IMR-90 (cell line): ENCODE measurements around the gene NR1D1. TPM values are rescaled to one million over a fixed set of nuclear protein-coding genes. Genes with fewer than 3 reads are reported as not detected.

Experiments used
- ATAC-seq: fragments of 200-7000 bp; cut with Tn5 transposase; 2 replicates; pipeline ENCODE4 v1.9.1; 2020; ENCODE audit warnings: low read depth, mild to moderate bottlenecking, moderate library complexity
- BruUV-seq: library from RNA; stranded (reverse); fragments of 400-500 nt; replicated peaks from 2 replicates; lab custom pipeline; 2021; lab: Mats Ljungman, UMichigan
- CTCF ChIA-PET: fragments of 300-600 bp; formaldehyde crosslinking; extraction: SDS; loops from one replicate; lab custom pipeline; 2021; ENCODE audit warnings: antibody characterized with exemption; lab: Yijun Ruan, JAX
- POLR2A ChIA-PET: fragments of 300-600 bp; sonication (Branson Sonifier 250); formaldehyde crosslinking; loops from one replicate; lab custom pipeline; 2022; ENCODE audit warnings: antibody characterized with exemption; ENCODE audit not compliant: unreplicated experiment; lab: Charles Lee
- DNase-seq: peaks from one replicate; pipeline ENCODE4 v3.0.0; 2013
- H2AFZ ChIP-seq: replicated peaks from 2 replicates; pipeline ENCODE3; 2013; ENCODE audit warnings: low read length, mild to moderate bottlenecking; ENCODE audit not compliant: poor library complexity
- H2AK5ac ChIP-seq: 2 replicates; pipeline ENCODE4 v1.6.1; 2013; ENCODE audit warnings: low read depth, low read length, inconsistent platforms
- H2AK9ac ChIP-seq: replicated peaks from 2 replicates; pipeline ENCODE3; 2013; ENCODE audit warnings: mild to moderate bottlenecking, low read depth, low read length, moderate library complexity; ENCODE audit not compliant: poor library complexity
- H2BK120ac ChIP-seq: 2 replicates; pipeline ENCODE4 v1.6.1; 2013; ENCODE audit warnings: low read depth, low read length, inconsistent platforms
- H2BK15ac ChIP-seq: 3 replicates; pipeline ENCODE4 v1.6.1; 2013; ENCODE audit warnings: low read depth, low read length, inconsistent platforms
- H2BK20ac ChIP-seq: 2 replicates; pipeline ENCODE4 v1.6.1; 2013; ENCODE audit warnings: low read depth, mild to moderate bottlenecking, inconsistent platforms, low read length, moderate library complexity
- H2BK5ac ChIP-seq: 2 replicates; pipeline ENCODE4 v1.6.1; 2013; ENCODE audit warnings: mild to moderate bottlenecking, low read depth, low read length, inconsistent platforms; ENCODE audit not compliant: poor library complexity, severe bottlenecking
- H3K14ac ChIP-seq: replicated peaks from 2 replicates; pipeline ENCODE4 v1.6.1; 2013; ENCODE audit warnings: low read depth, low read length, inconsistent platforms
- H3K18ac ChIP-seq: 2 replicates; pipeline ENCODE4 v1.6.1; 2013; ENCODE audit warnings: low read depth, low read length, control low read depth
- H3K23ac ChIP-seq: 2 replicates; pipeline ENCODE4 v1.6.1; 2013; ENCODE audit warnings: low read depth, low read length, inconsistent platforms
- H3K27ac ChIP-seq: 2 replicates; pipeline ENCODE4 v1.5.1; 2013; ENCODE audit warnings: mild to moderate bottlenecking, control low read depth, low read length; ENCODE audit not compliant: insufficient read depth
- H3K27me3 ChIP-seq: 2 replicates; pipeline ENCODE4 v1.6.1; 2013; ENCODE audit warnings: low read length; ENCODE audit not compliant: control insufficient read depth, insufficient read depth
- H3K36me3 ChIP-seq: 2 replicates; pipeline ENCODE4 v1.6.1; 2013; ENCODE audit warnings: low read length, mixed read lengths; ENCODE audit not compliant: control insufficient read depth, insufficient read depth
- H3K4ac ChIP-seq: 2 replicates; pipeline ENCODE4 v1.6.1; 2013; ENCODE audit warnings: low read depth, low read length, inconsistent platforms
- H3K4me1 ChIP-seq: 2 replicates; pipeline ENCODE4 v1.6.1; 2013; ENCODE audit warnings: low read length, mixed read lengths; ENCODE audit not compliant: control insufficient read depth, insufficient read depth
- H3K4me2 ChIP-seq: 2 replicates; pipeline ENCODE4 v1.6.1; 2013; ENCODE audit warnings: low read depth, mild to moderate bottlenecking, control low read depth, low read length, moderate library complexity
- H3K4me3 ChIP-seq: 2 replicates; pipeline ENCODE4 v1.5.1; 2013; ENCODE audit warnings: low read depth, mild to moderate bottlenecking, control low read depth, low read length, moderate library complexity; ENCODE audit not compliant: insufficient read depth
- H3K56ac ChIP-seq: 2 replicates; pipeline ENCODE4 v1.6.1; 2013; ENCODE audit warnings: low read length, inconsistent platforms; ENCODE audit not compliant: insufficient read depth; ENCODE audit errors: extremely low read depth
- H3K79me1 ChIP-seq, 2 experiments: 2 replicates each; pipeline ENCODE4 v1.6.1; 2013; ENCODE audit warnings: low read length in 2 of 2, inconsistent platforms in 1 of 2, low read depth in 1 of 2
- H3K9ac ChIP-seq: 2 replicates; pipeline ENCODE4 v1.6.1; 2013; ENCODE audit warnings: low read depth, low read length, control low read depth
- H3K9me1 ChIP-seq: 2 replicates; pipeline ENCODE4 v1.6.1; 2013; ENCODE audit warnings: low read length, inconsistent platforms; ENCODE audit not compliant: insufficient read depth
- H3K9me3 ChIP-seq: 2 replicates; pipeline ENCODE4 v1.6.1; 2013; ENCODE audit warnings: low read length; ENCODE audit not compliant: control insufficient read depth, insufficient read depth
- H4K20me1 ChIP-seq: 2 replicates; pipeline ENCODE4 v1.6.1; 2013; ENCODE audit warnings: low read length, inconsistent platforms; ENCODE audit not compliant: insufficient read depth
- H4K5ac ChIP-seq: 2 replicates; pipeline ENCODE4 v1.6.1; 2013; ENCODE audit warnings: mild to moderate bottlenecking, low read depth, low read length, control low read depth
- H4K8ac ChIP-seq, 2 experiments: 2 replicates each; pipeline ENCODE4 v1.6.1; 2013; ENCODE audit warnings: low read depth in 2 of 2, low read length in 2 of 2, control low read depth in 1 of 2, inconsistent platforms in 1 of 2
- H4K91ac ChIP-seq: 2 replicates; pipeline ENCODE4 v1.6.1; 2013; ENCODE audit warnings: low read depth, low read length, inconsistent platforms; ENCODE audit not compliant: insufficient read depth
- CEBPB ChIP-seq: IDR thresholded peaks from 2 replicates; pipeline ENCODE4 v1.6.1; 2012; ENCODE audit warnings: low read depth, low read length, improper control_type of control experiment
- ELK1 ChIP-seq: fragments of 150-350 bp; IDR thresholded peaks from 2 replicates; pipeline ENCODE4 v1.6.1; 2016; ENCODE audit warnings: low read depth, mild to moderate bottlenecking, low read length, moderate library complexity, borderline replicate concordance
- FOS ChIP-seq: fragments of 150-350 bp; IDR thresholded peaks from 2 replicates; pipeline ENCODE4 v1.6.1; 2016; ENCODE audit warnings: low read depth, low read length
- NFE2L2 ChIP-seq: fragments of 150-350 bp; IDR thresholded peaks from 2 replicates; pipeline ENCODE4 v1.6.1; 2016; ENCODE audit warnings: low read depth, mild to moderate bottlenecking, low read length
- RFX5 ChIP-seq: IDR thresholded peaks from 2 replicates; pipeline ENCODE4 v1.8.0; 2012; ENCODE audit warnings: low read depth, mild to moderate bottlenecking, low read length, moderate library complexity
- SMC3 ChIP-seq: fragments of 150-350 bp; IDR thresholded peaks from 2 replicates; pipeline ENCODE4 v1.6.1; 2016; ENCODE audit warnings: low read depth, mild to moderate bottlenecking, antibody characterized with exemption, low read length, moderate library complexity
- WGBS, 2 experiments: methylation state at CpG; one replicate each; pipeline versions ENCODE4 v1.1.5 to v1.1.7; 2013; ENCODE audit warnings: missing lambda C conversion rate in 2 of 2; ENCODE audit not compliant: insufficient read length in 1 of 2; ENCODE audit errors: extremely low coverage in 2 of 2; 5-methylcytosine and 5-hydroxymethylcytosine counted together
- dilution Hi-C: fragments of 300-500 bp; cut with HindIII; formaldehyde crosslinking; loops from one replicate; pipeline ENCODE4 v1.14.3; 2018; ENCODE audit warnings: low sequenced_read_pairs; ENCODE audit not compliant: unreplicated experiment
- in situ Hi-C: fragments of 300-500 bp; cut with MboI; formaldehyde crosslinking; loops from 3 replicates; pipeline ENCODE4 v1.14.3; 2019; ENCODE audit warnings: low sequenced_read_pairs, inconsistent platforms, mixed read lengths
- intact Hi-C: fragments of 100-400 bp; cut with micrococcal nuclease; formaldehyde crosslinking; loops from 2 replicates; pipeline ENCODE4 v1.10.0; 2022
- polyA plus RNA-seq, 3 experiments: library from polyadenylated mRNA; depleted of rRNA; stranded (reverse); fragments of >200 nt; gene quantifications; 2 replicates each; pipeline ENCODE4 v1.2.3, GENCODE V29; 2012; ENCODE audit warnings: low replicate concordance in 1 of 3
- total RNA-seq: library from RNA; depleted of rRNA; stranded (reverse); fragments of >200 nt; gene quantifications from 2 replicates; pipeline ENCODE4 v1.2.3, GENCODE V29; 2012
- TF ChIP-seq, protein P1 (sequence below): fragments of 150-350 bp; IDR thresholded peaks from 2 replicates; pipeline ENCODE4 v1.6.1; 2017; ENCODE audit warnings: mild to moderate bottlenecking, antibody characterized with exemption, low read length, low read depth
- TF ChIP-seq, protein P2 (sequence below): conservative IDR thresholded peaks from 2 replicates; pipeline ENCODE4 v1.5.1; 2012; ENCODE audit warnings: mild to moderate bottlenecking, low read depth, low read length, improper control_type of control experiment

Gene NR1D1
- total and polyA plus RNA-seq, 2 of the 4 experiments (the other 2 are of a cell fraction), result 0.36 to 7.2 TPM

- no peak overlapping the region for H3K56ac ChIP-seq
- no peak overlapping the region for H3K27ac ChIP-seq
- H2BK120ac ChIP-seq, result no peak overlapping the region
- H3K4me3 ChIP-seq, result no peak overlapping the region
- ATAC-seq, result no peak
- no peaks in the 10 kb centered on the region for H3K4me1 ChIP-seq
- H2BK5ac ChIP-seq, result no peak overlapping the region
- ChIA-PET CTCF (no interaction called here), POLR2A (no interaction called here)
- peaks cover 53% of the 10 kb centered on the region for H3K36me3 ChIP-seq
- no peaks in the 10 kb centered on the region for H3K27me3 ChIP-seq
- no peak overlapping the region for H4K5ac ChIP-seq
- H3K18ac ChIP-seq, result no peak overlapping the region
- no peak overlapping the region for H2BK15ac ChIP-seq
- no peak overlapping the region for H3K23ac ChIP-seq
- DNase-seq, result no peak
- intact Hi-C loops, result no loop called here
- H3K9me3 ChIP-seq, result no peaks in the 10 kb centered on the region
- no peak overlapping the region for H3K4ac ChIP-seq
- dilution Hi-C loops, result no loop called here
- H3K14ac ChIP-seq, result no peak overlapping the region
- TF ChIP-seq NFE2L2, result no peak
- no peak for TF ChIP-seq ELK1
- TF ChIP-seq FOS, result no peak
- TF ChIP-seq, protein P1, sequence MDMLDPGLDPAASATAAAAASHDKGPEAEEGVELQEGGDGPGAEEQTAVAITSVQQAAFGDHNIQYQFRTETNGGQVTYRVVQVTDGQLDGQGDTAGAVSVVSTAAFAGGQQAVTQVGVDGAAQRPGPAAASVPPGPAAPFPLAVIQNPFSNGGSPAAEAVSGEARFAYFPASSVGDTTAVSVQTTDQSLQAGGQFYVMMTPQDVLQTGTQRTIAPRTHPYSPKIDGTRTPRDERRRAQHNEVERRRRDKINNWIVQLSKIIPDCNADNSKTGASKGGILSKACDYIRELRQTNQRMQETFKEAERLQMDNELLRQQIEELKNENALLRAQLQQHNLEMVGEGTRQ, result no peak
- no peak for TF ChIP-seq CEBPB
- no peak for TF ChIP-seq SMC3
- no peak for TF ChIP-seq RFX5
- TF ChIP-seq, protein P2, sequence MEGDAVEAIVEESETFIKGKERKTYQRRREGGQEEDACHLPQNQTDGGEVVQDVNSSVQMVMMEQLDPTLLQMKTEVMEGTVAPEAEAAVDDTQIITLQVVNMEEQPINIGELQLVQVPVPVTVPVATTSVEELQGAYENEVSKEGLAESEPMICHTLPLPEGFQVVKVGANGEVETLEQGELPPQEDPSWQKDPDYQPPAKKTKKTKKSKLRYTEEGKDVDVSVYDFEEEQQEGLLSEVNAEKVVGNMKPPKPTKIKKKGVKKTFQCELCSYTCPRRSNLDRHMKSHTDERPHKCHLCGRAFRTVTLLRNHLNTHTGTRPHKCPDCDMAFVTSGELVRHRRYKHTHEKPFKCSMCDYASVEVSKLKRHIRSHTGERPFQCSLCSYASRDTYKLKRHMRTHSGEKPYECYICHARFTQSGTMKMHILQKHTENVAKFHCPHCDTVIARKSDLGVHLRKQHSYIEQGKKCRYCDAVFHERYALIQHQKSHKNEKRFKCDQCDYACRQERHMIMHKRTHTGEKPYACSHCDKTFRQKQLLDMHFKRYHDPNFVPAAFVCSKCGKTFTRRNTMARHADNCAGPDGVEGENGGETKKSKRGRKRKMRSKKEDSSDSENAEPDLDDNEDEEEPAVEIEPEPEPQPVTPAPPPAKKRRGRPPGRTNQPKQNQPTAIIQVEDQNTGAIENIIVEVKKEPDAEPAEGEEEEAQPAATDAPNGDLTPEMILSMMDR, result no peak
- H3K9me1 ChIP-seq, result no peaks in the 10 kb centered on the region
- BruUV-seq, result no TSS peak
- H3K9ac ChIP-seq, result no peak overlapping the region
- no peak overlapping the region for H2AK9ac ChIP-seq
- peaks cover 3% of the 10 kb centered on the region for H4K20me1 ChIP-seq
- no peak overlapping the region for H4K91ac ChIP-seq
- in situ Hi-C loops, result no loop called here
- no peak overlapping the region for H2AFZ ChIP-seq
- H3K79me1 ChIP-seq, result peaks cover 0 to 9% of the 10 kb centered on the region in 2 experiments; a peak in 1 of 4 replicates
- H2BK20ac ChIP-seq, result no peak overlapping the region
- no peak overlapping the region for H4K8ac ChIP-seq
- 99% methylated on average over 10 of the region's 14 CpGs; no CpG with 5 or more reads in 1 of the 2 experiments for WGBS, 2 experiments
- H2AK5ac ChIP-seq, result no peak overlapping the region
- no peak overlapping the region for H3K4me2 ChIP-seq
Observed at GRCh38 chr17:40084477-40084876, 15.9 kb downstream of the NR1D1 start.
